ENCODE measurements around the gene PPP1R8. TPM values are rescaled to one million over a fixed set of nuclear protein-coding genes. Genes with fewer than 3 reads are reported as not detected.

The PPP1R8 gene
- total and polyA plus RNA-seq, 10 of the 15 experiments (the other 5 are each of a cell fraction or from before 2014, with no cell fraction given) = 10.2 to 77.0 (median 53.0) TPM

DNA sequence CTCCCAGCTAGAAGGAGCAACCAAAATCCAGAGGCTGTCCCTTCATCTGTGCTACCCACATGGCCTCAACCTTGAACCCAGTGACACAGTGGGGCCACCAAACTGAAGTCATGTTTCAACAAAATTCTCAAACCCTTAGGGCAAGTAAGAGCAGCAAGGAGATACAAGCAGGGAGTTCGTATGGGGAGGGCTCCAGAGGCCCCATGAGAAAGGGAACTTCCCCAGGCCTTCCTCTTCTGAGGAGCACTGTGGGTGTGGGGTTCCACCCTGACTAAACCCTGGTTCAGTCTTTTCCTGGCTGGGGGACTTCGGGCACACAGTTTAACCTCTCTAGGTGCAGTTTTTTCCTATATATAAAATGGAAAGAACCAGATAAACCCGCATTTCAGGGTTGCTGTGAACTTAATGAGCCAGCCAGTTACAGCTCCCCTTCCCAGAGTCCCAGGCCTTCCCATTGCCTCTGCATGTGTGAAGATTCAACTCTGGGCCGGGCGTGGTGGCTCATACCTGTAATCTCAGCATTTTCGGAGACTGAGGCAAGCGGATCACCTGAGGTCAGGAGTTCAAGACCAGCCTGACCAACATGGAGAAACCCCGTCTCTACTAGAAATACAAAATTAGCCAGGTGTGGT lies 33.8 kb downstream of the PPP1R8 start (continued):
- TF ChIP-seq, protein P1, sequence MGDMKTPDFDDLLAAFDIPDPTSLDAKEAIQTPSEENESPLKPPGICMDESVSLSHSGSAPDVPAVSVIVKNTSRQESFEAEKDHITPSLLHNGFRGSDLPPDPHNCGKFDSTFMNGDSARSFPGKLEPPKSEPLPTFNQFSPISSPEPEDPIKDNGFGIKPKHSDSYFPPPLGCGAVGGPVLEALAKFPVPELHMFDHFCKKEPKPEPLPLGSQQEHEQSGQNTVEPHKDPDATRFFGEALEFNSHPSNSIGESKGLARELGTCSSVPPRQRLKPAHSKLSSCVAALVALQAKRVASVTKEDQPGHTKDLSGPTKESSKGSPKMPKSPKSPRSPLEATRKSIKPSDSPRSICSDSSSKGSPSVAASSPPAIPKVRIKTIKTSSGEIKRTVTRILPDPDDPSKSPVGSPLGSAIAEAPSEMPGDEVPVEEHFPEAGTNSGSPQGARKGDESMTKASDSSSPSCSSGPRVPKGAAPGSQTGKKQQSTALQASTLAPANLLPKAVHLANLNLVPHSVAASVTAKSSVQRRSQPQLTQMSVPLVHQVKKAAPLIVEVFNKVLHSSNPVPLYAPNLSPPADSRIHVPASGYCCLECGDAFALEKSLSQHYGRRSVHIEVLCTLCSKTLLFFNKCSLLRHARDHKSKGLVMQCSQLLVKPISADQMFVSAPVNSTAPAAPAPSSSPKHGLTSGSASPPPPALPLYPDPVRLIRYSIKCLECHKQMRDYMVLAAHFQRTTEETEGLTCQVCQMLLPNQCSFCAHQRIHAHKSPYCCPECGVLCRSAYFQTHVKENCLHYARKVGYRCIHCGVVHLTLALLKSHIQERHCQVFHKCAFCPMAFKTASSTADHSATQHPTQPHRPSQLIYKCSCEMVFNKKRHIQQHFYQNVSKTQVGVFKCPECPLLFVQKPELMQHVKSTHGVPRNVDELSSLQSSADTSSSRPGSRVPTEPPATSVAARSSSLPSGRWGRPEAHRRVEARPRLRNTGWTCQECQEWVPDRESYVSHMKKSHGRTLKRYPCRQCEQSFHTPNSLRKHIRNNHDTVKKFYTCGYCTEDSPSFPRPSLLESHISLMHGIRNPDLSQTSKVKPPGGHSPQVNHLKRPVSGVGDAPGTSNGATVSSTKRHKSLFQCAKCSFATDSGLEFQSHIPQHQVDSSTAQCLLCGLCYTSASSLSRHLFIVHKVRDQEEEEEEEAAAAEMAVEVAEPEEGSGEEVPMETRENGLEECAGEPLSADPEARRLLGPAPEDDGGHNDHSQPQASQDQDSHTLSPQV (IDR thresholded peaks at IDR 0.05) = no peak
- TF ChIP-seq ZSCAN29 (IDR thresholded peaks at IDR 0.05) (no peak), MEF2A (IDR thresholded peaks at IDR 0.05; ENCODE audit: insufficient read depth, low read depth, low read length) (no peak), SIN3A (IDR thresholded peaks at IDR 0.05; ENCODE audit: low read depth, low read length) (no peak), RFX5 (IDR thresholded peaks at IDR 0.05; ENCODE audit: low read depth, low read length) (no peak), SPI1 (IDR thresholded peaks at IDR 0.05; ENCODE audit: borderline replicate concordance, insufficient read depth, low read depth, low read length) (peak; percentile 59; the same call in 1 of the 2 replicates), MYC (IDR thresholded peaks at IDR 0.05; ENCODE audit: insufficient read depth, insufficient read length, insufficient replicate concordance, low read length, severe bottlenecking) (no peak), CHD1 (IDR thresholded peaks at IDR 0.05; ENCODE audit: low read depth, low read length) (no peak), CBFB (IDR thresholded peaks at IDR 0.05; ENCODE audit: low read depth) (no peak), ASH2L (IDR thresholded peaks at IDR 0.05; ENCODE audit: borderline replicate concordance, low read depth) (no peak), HDAC2 (IDR thresholded peaks at IDR 0.05) (no peak), NR2C2 (IDR thresholded peaks at IDR 0.05; ENCODE audit: borderline replicate concordance, control insufficient read depth, insufficient read length, low read depth) (no peak), SMC3 (IDR thresholded peaks at IDR 0.05; ENCODE audit: borderline replicate concordance, low read length) (no peak), BMI1 (IDR thresholded peaks at IDR 0.05; ENCODE audit: borderline replicate concordance) (no peak), LARP7 (IDR thresholded peaks at IDR 0.05) (no peak)
- TF ChIP-seq, protein P2, sequence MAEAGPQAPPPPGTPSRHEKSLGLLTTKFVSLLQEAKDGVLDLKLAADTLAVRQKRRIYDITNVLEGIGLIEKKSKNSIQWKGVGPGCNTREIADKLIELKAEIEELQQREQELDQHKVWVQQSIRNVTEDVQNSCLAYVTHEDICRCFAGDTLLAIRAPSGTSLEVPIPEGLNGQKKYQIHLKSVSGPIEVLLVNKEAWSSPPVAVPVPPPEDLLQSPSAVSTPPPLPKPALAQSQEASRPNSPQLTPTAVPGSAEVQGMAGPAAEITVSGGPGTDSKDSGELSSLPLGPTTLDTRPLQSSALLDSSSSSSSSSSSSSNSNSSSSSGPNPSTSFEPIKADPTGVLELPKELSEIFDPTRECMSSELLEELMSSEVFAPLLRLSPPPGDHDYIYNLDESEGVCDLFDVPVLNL (IDR thresholded peaks at IDR 0.05; ENCODE audit: low read depth, low read length) = no peak
- TF ChIP-seq, protein P3, sequence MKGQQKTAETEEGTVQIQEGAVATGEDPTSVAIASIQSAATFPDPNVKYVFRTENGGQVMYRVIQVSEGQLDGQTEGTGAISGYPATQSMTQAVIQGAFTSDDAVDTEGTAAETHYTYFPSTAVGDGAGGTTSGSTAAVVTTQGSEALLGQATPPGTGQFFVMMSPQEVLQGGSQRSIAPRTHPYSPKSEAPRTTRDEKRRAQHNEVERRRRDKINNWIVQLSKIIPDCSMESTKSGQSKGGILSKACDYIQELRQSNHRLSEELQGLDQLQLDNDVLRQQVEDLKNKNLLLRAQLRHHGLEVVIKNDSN (IDR thresholded peaks at IDR 0.05; ENCODE audit: borderline replicate concordance, extremely low read length, insufficient read depth, low read depth, low read length) = no peak
